Measurements from ENCODE around the gene FNDC1.

FNDC1 gene

GRCh38 chr6:159130846-159131245, 38.4 kb upstream of the FNDC1 start:
- no peak for TF ChIP-seq POLR2AphosphoS5 (IDR thresholded peaks at IDR 0.05; ENCODE audit: low read depth, low read length)
- no peak for TF ChIP-seq TAF1 (IDR thresholded peaks at IDR 0.05; ENCODE audit: borderline replicate concordance, insufficient read depth, low read length)
- TF ChIP-seq REST (IDR thresholded peaks at IDR 0.05; ENCODE audit: insufficient read depth in 1 of 2, low read depth in 2 of 2, low read length in 2 of 2): no peak
- no peak for TF ChIP-seq FOXP2 (optimal IDR thresholded peaks at IDR 0.05; ENCODE audit: borderline replicate concordance, extremely low read depth, extremely low read length, insufficient read depth)
- TF ChIP-seq SIN3A (IDR thresholded peaks at IDR 0.05; ENCODE audit: borderline replicate concordance, insufficient read depth, low read length): no peak

- TF ChIP-seq POLR2AphosphoS5 (IDR thresholded peaks at IDR 0.05; ENCODE audit: low read depth, low read length): no peak
- TF ChIP-seq REST (IDR thresholded peaks at IDR 0.05; ENCODE audit: insufficient read depth in 1 of 2, low read depth in 2 of 2, low read length in 2 of 2): no peak
- TF ChIP-seq TAF1 (IDR thresholded peaks at IDR 0.05; ENCODE audit: borderline replicate concordance, insufficient read depth, low read length): no peak
- TF ChIP-seq SIN3A (IDR thresholded peaks at IDR 0.05; ENCODE audit: borderline replicate concordance, insufficient read depth, low read length): no peak
- no peak for TF ChIP-seq FOXP2 (optimal IDR thresholded peaks at IDR 0.05; ENCODE audit: borderline replicate concordance, extremely low read depth, extremely low read length, insufficient read depth)
Observed at GRCh38 chr6:159131709-159132108, 37.5 kb upstream of the FNDC1 start.

- TF ChIP-seq REST (IDR thresholded peaks at IDR 0.05; ENCODE audit: insufficient read depth in 1 of 2, low read depth in 2 of 2, low read length in 2 of 2) (no peak), SIN3A (IDR thresholded peaks at IDR 0.05; ENCODE audit: borderline replicate concordance, insufficient read depth, low read length) (no peak), FOXP2 (optimal IDR thresholded peaks at IDR 0.05; ENCODE audit: borderline replicate concordance, extremely low read depth, extremely low read length, insufficient read depth) (no peak), TAF1 (IDR thresholded peaks at IDR 0.05; ENCODE audit: borderline replicate concordance, insufficient read depth, low read length) (no peak), POLR2AphosphoS5 (IDR thresholded peaks at IDR 0.05; ENCODE audit: low read depth, low read length) (no peak)
Observed at GRCh38 chr6:159132664-159133063, 36.5 kb upstream of the FNDC1 start.

- no peak for TF ChIP-seq SIN3A (IDR thresholded peaks at IDR 0.05; ENCODE audit: borderline replicate concordance, insufficient read depth, low read length)
- TF ChIP-seq TAF1 (IDR thresholded peaks at IDR 0.05; ENCODE audit: borderline replicate concordance, insufficient read depth, low read length): no peak
- TF ChIP-seq FOXP2 (optimal IDR thresholded peaks at IDR 0.05; ENCODE audit: borderline replicate concordance, extremely low read depth, extremely low read length, insufficient read depth): no peak
Observed at GRCh38 chr6:159134701-159135364, 34.4 kb upstream of the FNDC1 start.

GRCh38 chr6:159137676-159138075, 31.5 kb upstream of the FNDC1 start:
- TF ChIP-seq REST (IDR thresholded peaks at IDR 0.05; ENCODE audit: insufficient read depth in 1 of 2, low read depth in 2 of 2, low read length in 2 of 2) (no peak), POLR2AphosphoS5 (IDR thresholded peaks at IDR 0.05; ENCODE audit: low read depth, low read length) (no peak), TAF1 (IDR thresholded peaks at IDR 0.05; ENCODE audit: borderline replicate concordance, insufficient read depth, low read length) (no peak), SIN3A (IDR thresholded peaks at IDR 0.05; ENCODE audit: borderline replicate concordance, insufficient read depth, low read length) (no peak), FOXP2 (optimal IDR thresholded peaks at IDR 0.05; ENCODE audit: borderline replicate concordance, extremely low read depth, extremely low read length, insufficient read depth) (no peak)

All from PFSK-1 (cell line).